ENCODE measurements around the gene SGCD.

DNA sequence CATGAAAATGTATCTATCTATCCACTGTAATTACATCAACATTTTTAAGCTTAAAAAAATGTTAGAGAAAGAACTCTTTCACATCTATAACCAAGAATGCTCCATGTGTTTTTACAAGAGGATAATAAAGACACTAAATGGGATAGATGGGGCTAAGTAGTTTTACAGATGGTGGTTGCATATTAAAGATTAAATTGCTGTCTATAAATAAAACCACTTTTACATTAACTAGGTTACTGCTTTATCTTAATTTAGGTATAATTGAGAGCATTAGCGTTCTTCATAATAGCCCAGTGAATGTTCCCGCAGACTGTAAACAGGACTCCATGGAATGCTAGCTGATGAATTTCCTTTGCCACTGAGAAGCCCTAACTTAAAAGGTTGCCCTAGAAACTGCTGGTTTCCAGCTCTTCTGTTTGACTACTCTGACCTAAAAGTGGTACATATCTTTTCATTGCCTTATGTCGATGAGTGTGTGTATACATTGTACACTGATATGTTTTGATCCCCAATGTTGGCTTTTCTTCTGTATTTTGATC is 117.9 kb downstream of the SGCD start:
- TF ChIP-seq, protein P1, sequence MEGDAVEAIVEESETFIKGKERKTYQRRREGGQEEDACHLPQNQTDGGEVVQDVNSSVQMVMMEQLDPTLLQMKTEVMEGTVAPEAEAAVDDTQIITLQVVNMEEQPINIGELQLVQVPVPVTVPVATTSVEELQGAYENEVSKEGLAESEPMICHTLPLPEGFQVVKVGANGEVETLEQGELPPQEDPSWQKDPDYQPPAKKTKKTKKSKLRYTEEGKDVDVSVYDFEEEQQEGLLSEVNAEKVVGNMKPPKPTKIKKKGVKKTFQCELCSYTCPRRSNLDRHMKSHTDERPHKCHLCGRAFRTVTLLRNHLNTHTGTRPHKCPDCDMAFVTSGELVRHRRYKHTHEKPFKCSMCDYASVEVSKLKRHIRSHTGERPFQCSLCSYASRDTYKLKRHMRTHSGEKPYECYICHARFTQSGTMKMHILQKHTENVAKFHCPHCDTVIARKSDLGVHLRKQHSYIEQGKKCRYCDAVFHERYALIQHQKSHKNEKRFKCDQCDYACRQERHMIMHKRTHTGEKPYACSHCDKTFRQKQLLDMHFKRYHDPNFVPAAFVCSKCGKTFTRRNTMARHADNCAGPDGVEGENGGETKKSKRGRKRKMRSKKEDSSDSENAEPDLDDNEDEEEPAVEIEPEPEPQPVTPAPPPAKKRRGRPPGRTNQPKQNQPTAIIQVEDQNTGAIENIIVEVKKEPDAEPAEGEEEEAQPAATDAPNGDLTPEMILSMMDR (IDR thresholded peaks at IDR 0.05 in 2 of 3, conservative IDR thresholded peaks at IDR 0.05 in 1 of 3; ENCODE audit: borderline replicate concordance in 1 of 3, insufficient read depth in 1 of 3, low read depth in 2 of 3, low read length in 2 of 3) = no peak
- TF ChIP-seq POLR2A (IDR thresholded peaks at IDR 0.05; ENCODE audit: borderline replicate concordance, extremely low read depth, insufficient read depth, insufficient read length) (no peak), EGR1 (IDR thresholded peaks at IDR 0.05; ENCODE audit: low read depth) (no peak), CEBPB (IDR thresholded peaks at IDR 0.05; ENCODE audit: low read depth) (no peak), EZH2 (IDR thresholded peaks at IDR 0.05) (no peak), ATF3 (IDR thresholded peaks at IDR 0.05) (no peak), YY1 (IDR thresholded peaks at IDR 0.05; ENCODE audit: extremely low read depth, insufficient replicate concordance, low read depth, low read length) (no peak)
- TF ChIP-seq, protein P2, sequence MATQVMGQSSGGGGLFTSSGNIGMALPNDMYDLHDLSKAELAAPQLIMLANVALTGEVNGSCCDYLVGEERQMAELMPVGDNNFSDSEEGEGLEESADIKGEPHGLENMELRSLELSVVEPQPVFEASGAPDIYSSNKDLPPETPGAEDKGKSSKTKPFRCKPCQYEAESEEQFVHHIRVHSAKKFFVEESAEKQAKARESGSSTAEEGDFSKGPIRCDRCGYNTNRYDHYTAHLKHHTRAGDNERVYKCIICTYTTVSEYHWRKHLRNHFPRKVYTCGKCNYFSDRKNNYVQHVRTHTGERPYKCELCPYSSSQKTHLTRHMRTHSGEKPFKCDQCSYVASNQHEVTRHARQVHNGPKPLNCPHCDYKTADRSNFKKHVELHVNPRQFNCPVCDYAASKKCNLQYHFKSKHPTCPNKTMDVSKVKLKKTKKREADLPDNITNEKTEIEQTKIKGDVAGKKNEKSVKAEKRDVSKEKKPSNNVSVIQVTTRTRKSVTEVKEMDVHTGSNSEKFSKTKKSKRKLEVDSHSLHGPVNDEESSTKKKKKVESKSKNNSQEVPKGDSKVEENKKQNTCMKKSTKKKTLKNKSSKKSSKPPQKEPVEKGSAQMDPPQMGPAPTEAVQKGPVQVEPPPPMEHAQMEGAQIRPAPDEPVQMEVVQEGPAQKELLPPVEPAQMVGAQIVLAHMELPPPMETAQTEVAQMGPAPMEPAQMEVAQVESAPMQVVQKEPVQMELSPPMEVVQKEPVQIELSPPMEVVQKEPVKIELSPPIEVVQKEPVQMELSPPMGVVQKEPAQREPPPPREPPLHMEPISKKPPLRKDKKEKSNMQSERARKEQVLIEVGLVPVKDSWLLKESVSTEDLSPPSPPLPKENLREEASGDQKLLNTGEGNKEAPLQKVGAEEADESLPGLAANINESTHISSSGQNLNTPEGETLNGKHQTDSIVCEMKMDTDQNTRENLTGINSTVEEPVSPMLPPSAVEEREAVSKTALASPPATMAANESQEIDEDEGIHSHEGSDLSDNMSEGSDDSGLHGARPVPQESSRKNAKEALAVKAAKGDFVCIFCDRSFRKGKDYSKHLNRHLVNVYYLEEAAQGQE (IDR thresholded peaks at IDR 0.05; ENCODE audit: low read depth) = no peak

Measured in HCT116 (cell line).